GM23338 (cell line): ENCODE data around the gene EGLN3. TPM values are rescaled to one million over a fixed set of nuclear protein-coding genes. Genes with fewer than 3 reads are reported as not detected.
"Not testable (repeated sequence)": the region's sequence is repeated elsewhere in the genome, so short reads cannot be mapped to it uniquely, and the experiment has no call there.

Experiments used
- ATAC-seq: fragments of 200-7000 bp; cut with Tn5 transposase; 3 replicates; pipeline ENCODE4 v1.9.1; 2020
- DNase-seq: peaks from one replicate; pipeline ENCODE4 v3.0.0-alpha.2; 2015; ENCODE audit warnings: low spot score
- H2AFZ ChIP-seq: fragments of 200-600 bp; sonication (generic); 2 replicates; pipeline ENCODE4 v1.8.0; 2016; ENCODE audit warnings: antibody characterized with exemption, mild to moderate bottlenecking, moderate library complexity
- H3F3A ChIP-seq: fragments of 200-600 bp; sonication (generic); replicated peaks from 2 replicates; pipeline ENCODE4 v1.8.0; 2017; ENCODE audit warnings: antibody characterized with exemption, mixed run types, low read depth
- H3K27ac ChIP-seq: fragments of 200-600 bp; sonication (generic); 2 replicates; pipeline ENCODE4 v1.6.1; 2016; ENCODE audit warnings: low read depth
- H3K27me3 ChIP-seq: fragments of 200-600 bp; sonication (generic); 2 replicates; pipeline ENCODE4 v1.8.0; 2016; ENCODE audit warnings: mild to moderate bottlenecking, mixed run types, moderate library complexity; ENCODE audit not compliant: insufficient read depth
- H3K36me3 ChIP-seq: fragments of 200-600 bp; sonication (generic); 2 replicates; pipeline ENCODE4 v1.8.0; 2016; ENCODE audit warnings: mild to moderate bottlenecking; ENCODE audit not compliant: insufficient read depth
- H3K4me1 ChIP-seq: fragments of 200-600 bp; sonication (generic); 2 replicates; pipeline ENCODE4 v1.8.0; 2016; ENCODE audit warnings: mild to moderate bottlenecking, moderate library complexity; ENCODE audit not compliant: insufficient read depth
- H3K4me2 ChIP-seq: fragments of 200-600 bp; sonication (generic); 2 replicates; pipeline ENCODE4 v1.7.1; 2017; ENCODE audit warnings: mixed run types
- H3K4me3 ChIP-seq: fragments of 200-600 bp; sonication (generic); 2 replicates; pipeline ENCODE4 v1.6.1; 2016; ENCODE audit warnings: mixed run types
- H3K79me2 ChIP-seq: fragments of 200-600 bp; sonication (generic); replicated peaks from 2 replicates; pipeline ENCODE4 v1.8.0; 2017; ENCODE audit warnings: mild to moderate bottlenecking; ENCODE audit not compliant: insufficient read depth
- H3K9me2 ChIP-seq: fragments of 200-600 bp; sonication (generic); 2 replicates; pipeline ENCODE4 v1.8.0; 2017; ENCODE audit not compliant: insufficient read depth
- H4K20me1 ChIP-seq: fragments of 200-600 bp; sonication (generic); replicated peaks from 2 replicates; pipeline ENCODE4 v1.8.0; 2017; ENCODE audit warnings: mild to moderate bottlenecking; ENCODE audit not compliant: insufficient read depth
- H3K27ac Mint-ChIP-seq: 2 replicates; pipeline ENCODE4 v1.8.0; 2020; ENCODE audit warnings: inconsistent platforms, mild to moderate bottlenecking, moderate library complexity, mixed read lengths
- H3K27me3 Mint-ChIP-seq: 3 replicates; pipeline ENCODE4 v1.8.0; 2022; ENCODE audit warnings: low read depth, mild to moderate bottlenecking, moderate library complexity, mixed read lengths, inconsistent platforms; ENCODE audit not compliant: insufficient read depth, poor library complexity
- H3K36me3 Mint-ChIP-seq: 3 replicates; pipeline ENCODE4 v1.8.0; 2021; ENCODE audit warnings: low read depth, mild to moderate bottlenecking, inconsistent platforms, moderate library complexity, mixed read lengths
- H3K4me1 Mint-ChIP-seq: 3 replicates; pipeline ENCODE4 v1.8.0; 2020; ENCODE audit warnings: mild to moderate bottlenecking, inconsistent platforms, mixed read lengths
- H3K4me3 Mint-ChIP-seq: 3 replicates; pipeline ENCODE4 v1.8.0; 2021; ENCODE audit warnings: moderate library complexity, mild to moderate bottlenecking, inconsistent platforms, mixed read lengths
- H3K9me3 Mint-ChIP-seq: 3 replicates; pipeline ENCODE4 v1.8.0; 2020; ENCODE audit warnings: moderate library complexity, mild to moderate bottlenecking, inconsistent platforms, mixed read lengths
- CREB1 ChIP-seq: fragments of 250-450 bp; sonication (Bioruptor Pico); IDR thresholded peaks from 2 replicates; pipeline ENCODE4 v1.5.0; 2020; ENCODE audit warnings: low read depth, mild to moderate bottlenecking, moderate library complexity
- POLR2AphosphoS5 ChIP-seq: IDR thresholded peaks from 2 replicates; pipeline ENCODE4 v1.6.1; 2016; ENCODE audit warnings: antibody characterized with exemption, low read depth
- STAT1 ChIP-seq: IDR thresholded peaks from one replicate; pipeline ENCODE4 v1.6.1; 2016; ENCODE audit warnings: antibody characterized with exemption; ENCODE audit not compliant: unreplicated experiment
- ZNF114 ChIP-seq: fragments of 250-450 bp; sonication (Bioruptor Pico); IDR thresholded peaks from 2 replicates; pipeline ENCODE4 v1.5.0; 2020; ENCODE audit warnings: mild to moderate bottlenecking, moderate library complexity
- ZNF331 ChIP-seq: fragments of 250-450 bp; sonication (Bioruptor Pico); IDR thresholded peaks from 2 replicates; pipeline ENCODE4 v1.5.0; 2020; ENCODE audit warnings: low read depth, mild to moderate bottlenecking, moderate library complexity
- polyA plus RNA-seq: library from polyadenylated mRNA; unstranded; fragments of >200 nt; fragmentation: Nextera tagmentation; extraction: Ambion mirVana; gene quantifications from 2 replicates; pipeline ENCODE4 v1.2.1, GENCODE V29; 2016
- total RNA-seq: library from RNA; depleted of rRNA; stranded (reverse); fragments of >200 nt; shearing (Covaris generic); gene quantifications from 2 replicates; pipeline ENCODE4 v1.2.3, GENCODE V29; 2014
- TF ChIP-seq, protein P1 (sequence below), 2 experiments: fragments of 200-600 bp in 1 of 2; sonication (generic) in 1 of 2; conservative IDR thresholded peaks; 2 replicates each; pipeline versions ENCODE4 v1.5.1 to v1.6.1; 2016 to 2017; ENCODE audit warnings: antibody characterized with exemption in 2 of 2, low read depth in 2 of 2, mild to moderate bottlenecking in 2 of 2, moderate library complexity in 1 of 2
- TF ChIP-seq, protein P2 (sequence below): IDR thresholded peaks from one replicate; pipeline ENCODE4 v1.6.1; 2018; ENCODE audit warnings: antibody characterized with exemption; ENCODE audit not compliant: unreplicated experiment
- TF ChIP-seq, protein P3 (sequence below): fragments of 250-450 bp; sonication (Bioruptor Pico); IDR thresholded peaks from 2 replicates; pipeline ENCODE4 v1.5.0; 2020; ENCODE audit warnings: mild to moderate bottlenecking, moderate library complexity

The EGLN3 gene
- total and polyA plus RNA-seq, 2 experiments from 2014 or later: 26.8 to 42.9 TPM

DNA sequence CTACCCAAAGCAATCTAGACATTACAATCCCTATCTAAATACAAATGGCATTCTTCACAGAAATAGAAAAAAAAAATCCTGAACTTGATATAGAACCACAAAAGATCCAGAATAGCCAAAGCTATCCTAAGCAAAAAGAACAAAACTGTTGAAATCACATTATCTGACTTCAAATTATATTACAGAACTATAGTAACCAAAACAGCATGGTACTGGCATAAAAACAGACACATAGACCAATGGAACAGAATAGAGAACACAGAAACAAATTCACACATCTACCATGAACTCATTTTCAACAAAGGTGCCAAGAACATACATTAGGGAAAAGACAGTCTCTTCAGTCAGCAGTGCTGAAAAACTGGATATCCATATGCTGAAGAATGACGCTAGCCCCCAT lies 19.0 kb upstream of the EGLN3 start:
- not testable (repeated sequence) for H3F3A ChIP-seq, H3K4me3 ChIP-seq, H3K27me3 ChIP-seq, H3K27ac Mint-ChIP-seq, H3K36me3 Mint-ChIP-seq, H3K9me2 ChIP-seq, H4K20me1 ChIP-seq, H3K27me3 Mint-ChIP-seq, DNase-seq, H3K36me3 ChIP-seq, H3K4me3 Mint-ChIP-seq, H3K79me2 ChIP-seq, H3K27ac ChIP-seq, H2AFZ ChIP-seq, ATAC-seq, H3K4me2 ChIP-seq
- peaks cover 18% of the 10 kb centered on the region for H3K4me1 Mint-ChIP-seq
- peaks cover 18% of the 10 kb centered on the region for H3K4me1 ChIP-seq
- H3K9me3 Mint-ChIP-seq: peaks cover 21% of the 10 kb centered on the region

DNA sequence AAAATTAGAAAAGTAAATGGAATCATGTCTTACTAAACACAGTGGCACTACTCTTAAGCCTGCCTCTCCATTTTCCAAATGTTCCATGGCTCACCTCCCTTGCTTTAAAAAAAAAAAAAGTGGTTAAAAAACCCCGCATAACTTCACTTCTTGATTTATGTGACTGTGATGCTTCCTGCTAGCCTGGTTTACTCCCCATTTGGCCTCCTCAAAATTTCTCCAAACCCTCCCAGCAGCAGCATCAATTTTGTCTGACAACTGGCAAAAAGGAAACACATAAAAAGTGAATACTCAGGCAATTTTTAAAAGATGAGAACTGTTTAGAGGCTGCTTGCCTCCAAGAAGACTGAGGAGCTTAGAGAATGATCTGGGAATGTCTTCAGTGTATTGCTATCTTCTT lies 17.8 kb upstream of the EGLN3 start:
- no peaks in the 10 kb centered on the region for H3K36me3 Mint-ChIP-seq
- DNase-seq (no peak), ATAC-seq (no peak)
- Histone ChIP-seq H3K36me3 (no peaks in the 10 kb centered on the region), H4K20me1 (no peaks in the 10 kb centered on the region), H3K4me1 (peaks cover 22% of the 10 kb centered on the region), H3K27ac (no peak overlapping the region), H3F3A (no peaks in the 10 kb centered on the region), H3K9me2 (0 out of 2 replicates have a peak, but pooled peaks cover 3% of the 10 kb centered on the region), H3K79me2 (no peaks in the 10 kb centered on the region), H2AFZ (peak overlapping the region; percentile 69), H3K4me3 (no peak overlapping the region), H3K4me2 (no peak overlapping the region), H3K27me3 (no peaks in the 10 kb centered on the region)
- H3K4me1 Mint-ChIP-seq: peaks cover 25% of the 10 kb centered on the region
- H3K9me3 Mint-ChIP-seq: peaks cover 21% of the 10 kb centered on the region
- H3K4me3 Mint-ChIP-seq: no peak overlapping the region
- no peak for TF ChIP-seq ZNF331 (CRISPR knock-in tag)
- TF ChIP-seq, protein P1, sequence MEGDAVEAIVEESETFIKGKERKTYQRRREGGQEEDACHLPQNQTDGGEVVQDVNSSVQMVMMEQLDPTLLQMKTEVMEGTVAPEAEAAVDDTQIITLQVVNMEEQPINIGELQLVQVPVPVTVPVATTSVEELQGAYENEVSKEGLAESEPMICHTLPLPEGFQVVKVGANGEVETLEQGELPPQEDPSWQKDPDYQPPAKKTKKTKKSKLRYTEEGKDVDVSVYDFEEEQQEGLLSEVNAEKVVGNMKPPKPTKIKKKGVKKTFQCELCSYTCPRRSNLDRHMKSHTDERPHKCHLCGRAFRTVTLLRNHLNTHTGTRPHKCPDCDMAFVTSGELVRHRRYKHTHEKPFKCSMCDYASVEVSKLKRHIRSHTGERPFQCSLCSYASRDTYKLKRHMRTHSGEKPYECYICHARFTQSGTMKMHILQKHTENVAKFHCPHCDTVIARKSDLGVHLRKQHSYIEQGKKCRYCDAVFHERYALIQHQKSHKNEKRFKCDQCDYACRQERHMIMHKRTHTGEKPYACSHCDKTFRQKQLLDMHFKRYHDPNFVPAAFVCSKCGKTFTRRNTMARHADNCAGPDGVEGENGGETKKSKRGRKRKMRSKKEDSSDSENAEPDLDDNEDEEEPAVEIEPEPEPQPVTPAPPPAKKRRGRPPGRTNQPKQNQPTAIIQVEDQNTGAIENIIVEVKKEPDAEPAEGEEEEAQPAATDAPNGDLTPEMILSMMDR (conservative IDR thresholded peaks at IDR 0.05; ENCODE audit: low read depth in 2 of 2): no peak
- TF ChIP-seq, protein P2, sequence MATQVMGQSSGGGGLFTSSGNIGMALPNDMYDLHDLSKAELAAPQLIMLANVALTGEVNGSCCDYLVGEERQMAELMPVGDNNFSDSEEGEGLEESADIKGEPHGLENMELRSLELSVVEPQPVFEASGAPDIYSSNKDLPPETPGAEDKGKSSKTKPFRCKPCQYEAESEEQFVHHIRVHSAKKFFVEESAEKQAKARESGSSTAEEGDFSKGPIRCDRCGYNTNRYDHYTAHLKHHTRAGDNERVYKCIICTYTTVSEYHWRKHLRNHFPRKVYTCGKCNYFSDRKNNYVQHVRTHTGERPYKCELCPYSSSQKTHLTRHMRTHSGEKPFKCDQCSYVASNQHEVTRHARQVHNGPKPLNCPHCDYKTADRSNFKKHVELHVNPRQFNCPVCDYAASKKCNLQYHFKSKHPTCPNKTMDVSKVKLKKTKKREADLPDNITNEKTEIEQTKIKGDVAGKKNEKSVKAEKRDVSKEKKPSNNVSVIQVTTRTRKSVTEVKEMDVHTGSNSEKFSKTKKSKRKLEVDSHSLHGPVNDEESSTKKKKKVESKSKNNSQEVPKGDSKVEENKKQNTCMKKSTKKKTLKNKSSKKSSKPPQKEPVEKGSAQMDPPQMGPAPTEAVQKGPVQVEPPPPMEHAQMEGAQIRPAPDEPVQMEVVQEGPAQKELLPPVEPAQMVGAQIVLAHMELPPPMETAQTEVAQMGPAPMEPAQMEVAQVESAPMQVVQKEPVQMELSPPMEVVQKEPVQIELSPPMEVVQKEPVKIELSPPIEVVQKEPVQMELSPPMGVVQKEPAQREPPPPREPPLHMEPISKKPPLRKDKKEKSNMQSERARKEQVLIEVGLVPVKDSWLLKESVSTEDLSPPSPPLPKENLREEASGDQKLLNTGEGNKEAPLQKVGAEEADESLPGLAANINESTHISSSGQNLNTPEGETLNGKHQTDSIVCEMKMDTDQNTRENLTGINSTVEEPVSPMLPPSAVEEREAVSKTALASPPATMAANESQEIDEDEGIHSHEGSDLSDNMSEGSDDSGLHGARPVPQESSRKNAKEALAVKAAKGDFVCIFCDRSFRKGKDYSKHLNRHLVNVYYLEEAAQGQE: no peak
- no peak for TF ChIP-seq CREB1 (CRISPR knock-in tag)
- no peak for TF ChIP-seq STAT1
- TF ChIP-seq POLR2AphosphoS5: no peak
- no peak for TF ChIP-seq ZNF114 (CRISPR knock-in tag)
- TF ChIP-seq, protein P3, sequence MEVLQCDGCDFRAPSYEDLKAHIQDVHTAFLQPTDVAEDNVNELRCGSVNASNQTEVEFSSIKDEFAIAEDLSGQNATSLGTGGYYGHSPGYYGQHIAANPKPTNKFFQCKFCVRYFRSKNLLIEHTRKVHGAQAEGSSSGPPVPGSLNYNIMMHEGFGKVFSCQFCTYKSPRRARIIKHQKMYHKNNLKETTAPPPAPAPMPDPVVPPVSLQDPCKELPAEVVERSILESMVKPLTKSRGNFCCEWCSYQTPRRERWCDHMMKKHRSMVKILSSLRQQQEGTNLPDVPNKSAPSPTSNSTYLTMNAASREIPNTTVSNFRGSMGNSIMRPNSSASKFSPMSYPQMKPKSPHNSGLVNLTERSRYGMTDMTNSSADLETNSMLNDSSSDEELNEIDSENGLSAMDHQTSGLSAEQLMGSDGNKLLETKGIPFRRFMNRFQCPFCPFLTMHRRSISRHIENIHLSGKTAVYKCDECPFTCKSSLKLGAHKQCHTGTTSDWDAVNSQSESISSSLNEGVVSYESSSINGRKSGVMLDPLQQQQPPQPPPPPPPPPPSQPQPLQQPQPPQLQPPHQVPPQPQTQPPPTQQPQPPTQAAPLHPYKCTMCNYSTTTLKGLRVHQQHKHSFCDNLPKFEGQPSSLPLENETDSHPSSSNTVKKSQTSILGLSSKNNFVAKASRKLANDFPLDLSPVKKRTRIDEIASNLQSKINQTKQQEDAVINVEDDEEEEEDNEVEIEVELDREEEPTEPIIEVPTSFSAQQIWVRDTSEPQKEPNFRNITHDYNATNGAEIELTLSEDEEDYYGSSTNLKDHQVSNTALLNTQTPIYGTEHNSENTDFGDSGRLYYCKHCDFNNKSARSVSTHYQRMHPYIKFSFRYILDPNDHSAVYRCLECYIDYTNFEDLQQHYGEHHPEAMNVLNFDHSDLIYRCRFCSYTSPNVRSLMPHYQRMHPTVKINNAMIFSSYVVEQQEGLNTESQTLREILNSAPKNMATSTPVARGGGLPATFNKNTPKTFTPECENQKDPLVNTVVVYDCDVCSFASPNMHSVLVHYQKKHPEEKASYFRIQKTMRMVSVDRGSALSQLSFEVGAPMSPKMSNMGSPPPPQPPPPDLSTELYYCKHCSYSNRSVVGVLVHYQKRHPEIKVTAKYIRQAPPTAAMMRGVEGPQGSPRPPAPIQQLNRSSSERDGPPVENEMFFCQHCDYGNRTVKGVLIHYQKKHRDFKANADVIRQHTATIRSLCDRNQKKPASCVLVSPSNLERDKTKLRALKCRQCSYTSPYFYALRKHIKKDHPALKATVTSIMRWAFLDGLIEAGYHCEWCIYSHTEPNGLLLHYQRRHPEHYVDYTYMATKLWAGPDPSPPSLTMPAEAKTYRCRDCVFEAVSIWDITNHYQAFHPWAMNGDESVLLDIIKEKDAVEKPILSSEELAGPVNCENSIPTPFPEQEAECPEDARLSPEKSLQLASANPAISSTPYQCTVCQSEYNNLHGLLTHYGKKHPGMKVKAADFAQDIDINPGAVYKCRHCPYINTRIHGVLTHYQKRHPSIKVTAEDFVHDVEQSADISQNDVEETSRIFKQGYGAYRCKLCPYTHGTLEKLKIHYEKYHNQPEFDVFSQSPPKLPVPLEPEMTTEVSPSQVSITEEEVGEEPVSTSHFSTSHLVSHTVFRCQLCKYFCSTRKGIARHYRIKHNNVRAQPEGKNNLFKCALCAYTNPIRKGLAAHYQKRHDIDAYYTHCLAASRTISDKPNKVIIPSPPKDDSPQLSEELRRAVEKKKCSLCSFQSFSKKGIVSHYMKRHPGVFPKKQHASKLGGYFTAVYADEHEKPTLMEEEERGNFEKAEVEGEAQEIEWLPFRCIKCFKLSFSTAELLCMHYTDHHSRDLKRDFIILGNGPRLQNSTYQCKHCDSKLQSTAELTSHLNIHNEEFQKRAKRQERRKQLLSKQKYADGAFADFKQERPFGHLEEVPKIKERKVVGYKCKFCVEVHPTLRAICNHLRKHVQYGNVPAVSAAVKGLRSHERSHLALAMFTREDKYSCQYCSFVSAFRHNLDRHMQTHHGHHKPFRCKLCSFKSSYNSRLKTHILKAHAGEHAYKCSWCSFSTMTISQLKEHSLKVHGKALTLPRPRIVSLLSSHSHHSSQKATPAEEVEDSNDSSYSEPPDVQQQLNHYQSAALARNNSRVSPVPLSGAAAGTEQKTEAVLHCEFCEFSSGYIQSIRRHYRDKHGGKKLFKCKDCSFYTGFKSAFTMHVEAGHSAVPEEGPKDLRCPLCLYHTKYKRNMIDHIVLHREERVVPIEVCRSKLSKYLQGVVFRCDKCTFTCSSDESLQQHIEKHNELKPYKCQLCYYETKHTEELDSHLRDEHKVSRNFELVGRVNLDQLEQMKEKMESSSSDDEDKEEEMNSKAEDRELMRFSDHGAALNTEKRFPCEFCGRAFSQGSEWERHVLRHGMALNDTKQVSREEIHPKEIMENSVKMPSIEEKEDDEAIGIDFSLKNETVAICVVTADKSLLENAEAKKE (CRISPR knock-in tag): no peak
- no peak overlapping the region for H3K27ac Mint-ChIP-seq
- H3K27me3 Mint-ChIP-seq: peaks cover 8% of the 10 kb centered on the region
